Epithelial cell of proximal tubule (primary cell): ENCODE results near the gene ACAT2. TPM values are rescaled to one million over a fixed set of nuclear protein-coding genes. Genes with fewer than 3 reads are reported as not detected.
"Not testable (repeated sequence)": the region's sequence is repeated elsewhere in the genome, so short reads cannot be mapped to it uniquely, and the experiment has no call there.

Experiments used
- DNase-seq: peaks from one replicate; pipeline ENCODE4 v3.0.0-alpha.2; 2011; ENCODE audit warnings: low read depth
- H3K4me3 ChIP-seq: 2 replicates; pipeline ENCODE4 v1.5.1; 2011; ENCODE audit warnings: low read depth, mild to moderate bottlenecking, low read length
- CTCF ChIP-seq: conservative IDR thresholded peaks from 2 replicates; pipeline ENCODE4 v1.5.1; 2012; ENCODE audit warnings: low read depth, mild to moderate bottlenecking, low read length
- total RNA-seq: library from RNA; depleted of rRNA; stranded (reverse); fragments of >200 nt; gene quantifications from 2 replicates; pipeline ENCODE4 v1.2.3, GENCODE V29; 2015

ACAT2 gene
- total RNA-seq, 1 donor from 2014 or later, result 38.3 TPM

GRCh38 chr6:159736908-159737307 lies 24.9 kb upstream of the ACAT2 start:
- no peak overlapping the region for H3K4me3 ChIP-seq
- no peak for TF ChIP-seq CTCF
- no peak for DNase-seq

GRCh38 chr6:159739341-159739740 lies 22.5 kb upstream of the ACAT2 start:
- H3K4me3 ChIP-seq, result no peak overlapping the region
- DNase-seq, result no peak
- TF ChIP-seq CTCF, result no peak

- TF ChIP-seq CTCF, result no peak
- DNase-seq, result no peak
- no peak overlapping the region for H3K4me3 ChIP-seq
These were observed 19.7 kb upstream of the ACAT2 start for GRCh38 chr6:159742165-159742564.

- no peak overlapping the region for H3K4me3 ChIP-seq
- no peak for DNase-seq
- TF ChIP-seq CTCF, result no peak
These were observed 16.8 kb upstream of the ACAT2 start for GRCh38 chr6:159745081-159745480.

- no peak overlapping the region for H3K4me3 ChIP-seq
- DNase-seq, result no peak
- no peak for TF ChIP-seq CTCF
These were observed 15.1 kb upstream of the ACAT2 start for GRCh38 chr6:159746759-159747158.

GRCh38 chr6:159748127-159748526 lies 13.7 kb upstream of the ACAT2 start:
- DNase-seq, H3K4me3 ChIP-seq: not testable (repeated sequence)

GRCh38 chr6:159751448-159751847 lies 10.4 kb upstream of the ACAT2 start:
- DNase-seq, result no peak
- no peak overlapping the region for H3K4me3 ChIP-seq
- no peak for TF ChIP-seq CTCF
